Activated T-cell treated with anti-CD3 and anti-CD28 coated beads, Interleukin-2, amount 50 U/mL, for 72 hours (primary cell): Measurements from ENCODE around the gene VEGFA. TPM values are rescaled to one million over a fixed set of nuclear protein-coding genes. Genes with fewer than 3 reads are reported as not detected.

Experiments used
- ATAC-seq, 2 donors: fragments of 150-1000 bp; cut with Tn5 transposase; replicated peaks in 1 of 2; 2 replicates each; pipeline ENCODE4 v1.10.0; 2021; ENCODE audit warnings: moderate library complexity in 2 of 2, mild to moderate bottlenecking in 1 of 2
- DNase-seq, 2 donors: peaks; one replicate each; pipeline ENCODE4 v3.0.0; 2021 to 2022; ENCODE audit warnings: mixed read lengths in 1 of 2
- H3K27ac Mint-ChIP-seq: one replicate; pipeline ENCODE4 v1.8.0; 2022; ENCODE audit warnings: mild to moderate bottlenecking, moderate library complexity, mixed read lengths
- H3K27me3 Mint-ChIP-seq: one replicate; pipeline ENCODE4 v1.8.0; 2022; ENCODE audit warnings: low read depth, mixed read lengths
- H3K36me3 Mint-ChIP-seq, 2 donors: one replicate each; pipeline ENCODE4 v1.8.0; 2022; ENCODE audit warnings: mixed read lengths in 2 of 2, mild to moderate bottlenecking in 1 of 2; ENCODE audit not compliant: insufficient read depth in 2 of 2
- H3K4me1 Mint-ChIP-seq: one replicate; pipeline ENCODE4 v1.8.0; 2022; ENCODE audit warnings: low read depth, mixed read lengths
- H3K4me3 Mint-ChIP-seq, 2 donors: one replicate each; pipeline ENCODE4 v1.8.0; 2022; ENCODE audit warnings: mild to moderate bottlenecking in 2 of 2, mixed read lengths in 2 of 2, moderate library complexity in 2 of 2
- H3K9me3 Mint-ChIP-seq, 2 donors: one replicate each; pipeline ENCODE4 v1.8.0; 2022; ENCODE audit warnings: mixed read lengths in 2 of 2
- total RNA-seq, 2 donors: library from RNA; stranded (reverse); gene quantifications; one replicate each; pipeline ENCODE4 v1.2.3, GENCODE V29; 2022

VEGFA gene
- total RNA-seq, 2 donors from 2014 or later: 65.2 to 67.1 TPM

DNA sequence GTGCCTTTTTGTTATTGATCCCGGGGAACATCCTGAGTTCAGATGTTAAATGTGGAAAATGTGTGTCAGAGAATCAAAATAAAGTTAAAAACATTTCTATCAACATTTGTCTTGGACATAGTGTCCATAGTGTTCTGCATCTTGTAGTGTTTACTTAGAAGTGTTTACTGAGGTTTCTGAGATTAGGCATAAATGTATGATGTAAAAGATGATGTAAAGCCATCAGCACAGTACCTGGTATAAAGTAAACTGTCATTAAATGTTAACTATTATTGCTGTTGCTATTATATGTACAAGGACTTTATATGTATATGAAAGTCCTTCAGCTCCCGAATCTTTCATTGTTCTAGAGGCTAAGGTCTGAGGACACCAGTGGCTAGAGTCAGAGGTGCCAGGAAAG lies 28.2 kb upstream of the VEGFA start:
- Mint-ChIP-seq H3K27ac (no peak overlapping the region), H3K9me3 (no peaks in the 10 kb centered on the region), H3K27me3 (no peaks in the 10 kb centered on the region), H3K4me1 (no peaks in the 10 kb centered on the region), H3K4me3 (no peak overlapping the region), H3K36me3 (no peaks in the 10 kb centered on the region)
- ATAC-seq (no peak), DNase-seq (no peak)

DNA sequence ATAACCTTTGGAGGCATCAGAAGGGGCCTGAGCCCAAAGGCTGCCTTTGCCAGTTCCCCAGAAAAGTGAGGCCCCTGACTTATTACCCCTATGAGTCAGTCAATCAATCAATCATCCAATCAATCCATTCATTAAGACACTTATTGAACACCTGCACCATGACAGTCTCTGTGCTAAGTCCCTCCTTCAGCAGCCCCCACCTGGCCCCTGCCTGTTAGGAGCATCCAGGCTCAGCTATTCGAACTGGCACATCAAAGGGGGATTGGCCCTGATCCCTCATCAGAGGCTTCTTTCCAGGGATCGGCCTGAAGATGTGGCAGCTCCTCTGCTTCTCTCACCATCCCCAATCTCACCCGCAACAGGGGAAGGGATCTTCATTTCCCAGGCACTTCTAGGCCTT lies 27.7 kb upstream of the VEGFA start:
- Mint-ChIP-seq H3K27ac (no peak overlapping the region), H3K36me3 (no peaks in the 10 kb centered on the region), H3K4me3 (no peak overlapping the region), H3K9me3 (no peaks in the 10 kb centered on the region), H3K4me1 (no peaks in the 10 kb centered on the region), H3K27me3 (peaks cover 4% of the 10 kb centered on the region)
- DNase-seq (no peak), ATAC-seq (no peak)

DNA sequence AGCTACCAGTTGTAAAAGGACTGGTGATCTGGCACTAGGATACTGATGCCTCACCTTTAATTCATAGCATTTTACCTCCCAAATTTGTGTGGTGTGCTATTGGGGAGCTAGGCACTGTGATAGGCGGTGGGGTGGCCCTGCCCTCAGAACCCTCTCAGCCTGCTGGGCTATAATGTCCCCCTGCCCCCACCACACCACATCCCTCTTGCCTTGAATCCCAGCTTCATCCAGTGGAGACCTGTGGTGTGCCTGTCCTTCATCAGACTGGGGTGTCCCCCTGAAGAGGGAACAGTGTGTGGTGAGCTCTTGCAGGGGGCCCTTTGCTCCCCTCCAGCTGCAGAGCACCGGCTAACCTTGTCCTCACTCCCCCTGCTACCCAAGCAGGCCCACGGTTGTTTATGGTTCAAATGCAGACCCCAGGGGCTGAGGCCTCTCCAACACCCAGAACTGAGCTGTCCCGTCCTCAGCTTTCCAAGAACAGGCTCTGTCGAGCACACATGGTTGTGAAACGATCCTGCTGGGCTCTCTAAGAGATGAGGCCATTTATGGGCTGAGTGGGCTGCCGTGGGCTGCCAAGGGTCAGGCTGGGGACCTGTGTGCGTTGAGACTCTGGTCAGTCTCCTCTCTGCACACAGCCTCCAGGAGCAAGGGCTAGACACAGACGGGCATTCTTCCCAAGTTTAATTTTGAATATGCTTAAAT lies 26.9 kb upstream of the VEGFA start:
- no peak overlapping the region for H3K4me3 Mint-ChIP-seq
- ATAC-seq (no peak), DNase-seq (no peak)
- H3K4me1 Mint-ChIP-seq: no peaks in the 10 kb centered on the region
- H3K27me3 Mint-ChIP-seq: peaks cover 12% of the 10 kb centered on the region
- no peaks in the 10 kb centered on the region for H3K36me3 Mint-ChIP-seq
- H3K27ac Mint-ChIP-seq: no peak overlapping the region
- no peaks in the 10 kb centered on the region for H3K9me3 Mint-ChIP-seq

DNA sequence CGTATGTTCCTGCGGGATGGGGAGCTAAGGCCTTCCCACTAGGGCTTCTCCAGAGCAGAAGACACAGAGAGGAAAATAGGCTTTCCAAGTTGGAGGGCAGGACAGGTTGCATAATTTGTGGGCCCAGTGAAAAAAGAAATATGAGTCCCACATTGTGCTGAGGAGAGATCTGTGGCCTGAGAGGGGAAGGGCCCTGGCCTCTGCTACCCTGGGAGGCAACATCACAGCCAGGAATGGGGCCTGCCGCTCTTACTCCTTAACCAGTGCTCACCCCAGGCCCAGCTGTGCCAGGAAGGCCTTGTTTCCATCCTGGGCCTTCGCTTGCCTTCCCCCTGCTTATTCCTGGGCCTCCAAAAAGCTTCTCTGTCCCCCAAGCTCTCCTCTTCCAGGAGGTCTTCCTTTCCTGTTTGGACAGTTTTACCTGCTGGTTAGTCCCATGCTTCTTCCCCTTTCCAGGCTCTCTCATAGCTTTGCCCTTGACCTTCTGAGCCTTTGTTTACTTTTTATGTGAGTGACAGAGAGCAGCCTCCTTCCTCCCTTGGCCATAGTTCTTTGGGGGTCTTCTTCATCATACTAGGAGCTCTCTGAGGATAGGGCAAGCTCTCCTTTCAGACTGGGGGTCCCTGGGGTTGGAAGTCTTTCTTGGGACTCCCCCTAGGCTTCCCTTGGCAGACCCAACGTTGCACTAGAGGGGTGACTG lies 26.2 kb upstream of the VEGFA start:
- Mint-ChIP-seq H3K4me3 (no peak overlapping the region), H3K27me3 (peaks cover 16% of the 10 kb centered on the region), H3K9me3 (no peaks in the 10 kb centered on the region), H3K27ac (no peak overlapping the region), H3K4me1 (no peaks in the 10 kb centered on the region), H3K36me3 (no peaks in the 10 kb centered on the region)
- no peak for DNase-seq
- ATAC-seq: no peak

DNA sequence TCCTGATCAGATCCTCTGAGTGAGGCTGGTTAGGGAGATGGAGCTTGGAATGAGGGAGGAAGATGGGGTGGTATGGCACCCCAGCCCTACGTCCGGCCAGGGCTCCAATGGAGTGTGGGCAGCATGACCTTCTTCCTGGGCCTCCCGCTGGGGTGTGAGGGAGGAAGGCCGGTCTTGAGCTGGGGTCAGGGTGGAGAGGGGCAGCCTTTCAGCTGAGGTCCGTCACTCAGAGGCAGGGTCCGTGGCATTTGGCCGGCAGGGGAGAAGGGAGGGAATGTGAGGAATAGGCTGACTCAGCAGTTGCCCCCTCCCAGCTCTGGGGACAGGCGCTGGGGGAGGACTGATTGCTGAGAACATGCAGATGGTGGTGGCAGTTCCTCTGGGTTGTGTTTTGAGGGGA lies 25.5 kb upstream of the VEGFA start:
- ATAC-seq (no peak), DNase-seq (no peak)
- H3K36me3 Mint-ChIP-seq: no peaks in the 10 kb centered on the region
- H3K4me3 Mint-ChIP-seq: no peak overlapping the region
- no peak overlapping the region for H3K27ac Mint-ChIP-seq
- H3K27me3 Mint-ChIP-seq: peaks cover 16% of the 10 kb centered on the region
- no peaks in the 10 kb centered on the region for H3K9me3 Mint-ChIP-seq
- no peaks in the 10 kb centered on the region for H3K4me1 Mint-ChIP-seq

DNA sequence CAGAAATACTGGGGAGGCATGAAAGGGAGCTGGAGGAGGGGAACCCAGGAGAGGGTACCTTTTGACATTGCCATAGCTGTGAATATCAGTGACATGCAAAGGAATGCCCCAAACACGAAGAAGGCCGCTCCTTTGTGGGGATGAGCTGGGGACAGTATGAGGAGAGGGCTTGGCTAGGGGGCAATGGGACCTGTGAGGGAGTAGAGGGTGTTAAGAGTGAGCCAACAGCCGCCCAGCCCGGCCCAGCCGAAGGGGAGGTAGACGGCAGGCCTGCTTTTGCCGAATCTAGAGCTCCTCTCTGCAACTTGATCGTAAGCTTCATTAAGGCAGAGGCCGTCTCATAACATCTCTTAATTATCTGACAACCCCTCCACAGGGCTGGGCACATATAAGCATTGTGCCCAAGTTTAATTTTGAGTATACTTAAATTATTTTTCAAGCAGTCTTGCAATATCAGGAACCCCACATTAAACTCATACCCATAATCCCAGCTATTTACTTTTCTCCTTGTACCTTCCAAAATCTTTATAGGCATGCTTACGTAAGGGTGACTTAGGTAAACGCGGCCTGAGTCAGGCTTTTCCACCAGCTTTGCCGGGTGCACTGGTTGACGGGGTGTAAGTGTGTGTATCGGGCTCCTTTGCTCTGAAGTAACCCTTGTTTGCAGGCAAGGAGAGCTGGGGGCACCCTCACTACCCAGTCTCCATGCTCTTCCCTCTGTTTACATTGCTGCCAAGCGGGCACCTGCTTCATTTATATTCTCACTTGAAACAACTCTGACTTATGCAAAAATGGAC lies 24.9 kb upstream of the VEGFA start:
- Mint-ChIP-seq H3K36me3 (no peaks in the 10 kb centered on the region), H3K4me3 (no peak overlapping the region), H3K27me3 (peaks cover 16% of the 10 kb centered on the region), H3K27ac (no peak overlapping the region), H3K4me1 (no peaks in the 10 kb centered on the region), H3K9me3 (no peaks in the 10 kb centered on the region)
- no peak for ATAC-seq
- DNase-seq: no peak

DNA sequence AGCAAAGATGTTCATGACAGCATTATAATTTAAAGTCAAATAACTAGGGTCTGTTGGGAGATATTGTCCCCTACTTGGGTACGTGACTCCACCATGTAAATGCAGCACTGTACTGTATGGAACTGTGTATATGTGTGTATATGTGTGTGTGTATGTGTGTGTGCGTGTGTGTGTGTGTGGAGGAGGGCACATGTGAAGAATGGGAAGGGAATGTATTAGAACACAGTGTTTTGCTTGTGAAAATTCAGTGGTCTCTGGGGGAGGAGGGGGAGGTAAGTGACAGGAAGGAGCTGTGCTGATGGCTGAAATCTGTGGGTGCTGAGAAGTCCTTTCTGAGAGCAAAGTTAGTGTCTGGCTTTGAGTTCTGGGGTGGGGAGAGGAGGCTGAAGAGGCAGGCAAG lies 23.9 kb upstream of the VEGFA start:
- H3K36me3 Mint-ChIP-seq: no peaks in the 10 kb centered on the region
- H3K9me3 Mint-ChIP-seq: no peaks in the 10 kb centered on the region
- no peak overlapping the region for H3K4me3 Mint-ChIP-seq
- no peak overlapping the region for H3K27ac Mint-ChIP-seq
- DNase-seq (no peak), ATAC-seq (no peak)
- peaks cover 16% of the 10 kb centered on the region for H3K27me3 Mint-ChIP-seq
- H3K4me1 Mint-ChIP-seq: no peaks in the 10 kb centered on the region

DNA sequence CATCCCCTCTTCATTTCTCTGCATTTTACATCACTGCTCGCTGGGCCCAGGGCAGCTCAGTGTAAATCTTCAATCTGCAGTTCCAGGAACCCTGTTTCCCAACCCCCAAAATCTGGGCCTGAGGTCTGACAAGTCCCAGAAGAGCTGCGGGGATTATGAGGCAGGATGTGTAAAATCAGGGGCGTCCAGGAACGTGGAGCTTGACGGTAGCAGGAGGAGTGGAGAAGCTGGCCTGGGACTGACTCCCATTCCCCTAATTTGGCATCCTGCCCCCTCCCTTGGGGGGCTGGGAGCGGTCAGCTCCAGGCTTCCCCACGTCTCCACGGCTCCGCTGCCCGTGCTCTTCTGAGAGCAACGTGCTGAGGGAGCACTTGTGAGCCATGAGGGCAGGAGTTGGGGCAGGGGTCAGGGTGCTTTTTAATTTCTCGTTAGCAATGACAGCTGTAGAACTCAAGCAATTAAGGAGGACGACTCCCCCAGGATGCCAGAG lies 23.4 kb upstream of the VEGFA start:
- no peaks in the 10 kb centered on the region for H3K9me3 Mint-ChIP-seq
- H3K4me1 Mint-ChIP-seq: no peaks in the 10 kb centered on the region
- no peak overlapping the region for H3K4me3 Mint-ChIP-seq
- ATAC-seq (no peak), DNase-seq (no peak)
- no peaks in the 10 kb centered on the region for H3K36me3 Mint-ChIP-seq
- no peak overlapping the region for H3K27ac Mint-ChIP-seq
- H3K27me3 Mint-ChIP-seq: peaks cover 16% of the 10 kb centered on the region

DNA sequence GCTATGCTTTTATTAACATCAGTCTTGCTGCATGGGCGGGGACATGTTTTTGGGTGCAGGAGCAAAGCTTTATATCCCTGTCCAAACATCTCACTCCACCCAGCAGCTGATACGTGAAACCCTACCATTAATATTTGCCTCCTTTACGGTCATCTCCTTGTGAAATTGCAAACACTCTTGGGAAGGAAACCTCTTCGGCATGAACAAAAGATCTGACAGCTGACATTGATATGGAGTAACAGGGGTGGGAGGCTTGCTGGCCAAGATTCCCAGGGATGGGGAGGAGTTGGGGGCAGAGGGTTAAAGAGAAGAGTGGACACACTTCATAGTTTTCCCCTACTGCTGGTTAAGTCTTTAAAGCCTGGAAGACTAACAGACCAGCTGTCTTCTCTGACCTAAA lies 22.2 kb upstream of the VEGFA start:
- DNase-seq (no peak), ATAC-seq (no peak)
- Mint-ChIP-seq H3K36me3 (no peaks in the 10 kb centered on the region), H3K4me1 (no peaks in the 10 kb centered on the region), H3K27me3 (peaks cover 16% of the 10 kb centered on the region), H3K4me3 (no peak overlapping the region), H3K9me3 (no peaks in the 10 kb centered on the region), H3K27ac (no peak overlapping the region)

DNA sequence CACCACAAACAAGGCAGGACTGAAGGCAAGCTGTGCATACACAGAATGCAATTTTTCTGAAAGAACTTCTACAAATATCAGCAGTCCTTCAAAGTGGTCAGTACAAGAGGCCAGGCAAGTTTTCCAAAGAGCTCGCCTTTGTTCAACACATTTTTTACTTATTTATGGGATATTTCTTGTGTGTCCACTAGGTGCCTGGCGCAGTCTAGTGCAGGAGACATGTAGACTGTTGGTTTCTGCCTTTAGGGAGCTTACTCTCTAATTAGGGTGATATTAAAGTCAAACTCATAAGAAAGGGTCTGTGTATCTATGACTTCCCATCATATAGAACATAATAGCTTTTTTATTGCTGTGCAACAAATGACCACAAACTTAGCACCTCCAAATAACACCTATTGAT lies 21.2 kb upstream of the VEGFA start:
- no peak for ATAC-seq

DNA sequence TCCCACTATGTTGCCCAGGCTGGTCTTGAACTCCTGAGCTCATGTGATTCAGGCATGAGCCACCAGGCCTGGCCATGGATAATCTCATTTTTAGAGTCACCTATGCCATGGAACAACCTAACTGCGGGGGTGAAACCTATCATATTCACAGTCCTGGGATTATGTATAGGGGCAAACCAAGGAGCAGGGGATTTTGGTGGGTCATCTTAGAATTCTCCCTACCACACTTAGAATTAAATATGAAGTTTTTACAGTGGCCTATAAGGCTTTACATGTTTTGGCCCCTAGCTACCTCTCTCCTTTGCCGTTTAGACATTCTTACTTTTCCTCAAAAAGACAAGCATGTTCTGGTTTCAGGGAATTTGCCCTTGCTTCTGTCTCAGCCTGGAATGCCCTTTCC lies 20.6 kb upstream of the VEGFA start:
- no peaks in the 10 kb centered on the region for H3K9me3 Mint-ChIP-seq
- ATAC-seq (no peak), DNase-seq (no peak)
- H3K36me3 Mint-ChIP-seq: no peaks in the 10 kb centered on the region
- peaks cover 16% of the 10 kb centered on the region for H3K27me3 Mint-ChIP-seq
- no peaks in the 10 kb centered on the region for H3K4me1 Mint-ChIP-seq
- no peak overlapping the region for H3K4me3 Mint-ChIP-seq
- H3K27ac Mint-ChIP-seq: no peak overlapping the region

More for the DNA sequence above, 21.2 kb upstream of the VEGFA start:
- no peak for DNase-seq
- no peaks in the 10 kb centered on the region for H3K4me1 Mint-ChIP-seq
- H3K27ac Mint-ChIP-seq: no peak overlapping the region
- H3K27me3 Mint-ChIP-seq: peaks cover 16% of the 10 kb centered on the region
- no peaks in the 10 kb centered on the region for H3K36me3 Mint-ChIP-seq
- H3K9me3 Mint-ChIP-seq: no peaks in the 10 kb centered on the region
- H3K4me3 Mint-ChIP-seq: no peak overlapping the region

DNA sequence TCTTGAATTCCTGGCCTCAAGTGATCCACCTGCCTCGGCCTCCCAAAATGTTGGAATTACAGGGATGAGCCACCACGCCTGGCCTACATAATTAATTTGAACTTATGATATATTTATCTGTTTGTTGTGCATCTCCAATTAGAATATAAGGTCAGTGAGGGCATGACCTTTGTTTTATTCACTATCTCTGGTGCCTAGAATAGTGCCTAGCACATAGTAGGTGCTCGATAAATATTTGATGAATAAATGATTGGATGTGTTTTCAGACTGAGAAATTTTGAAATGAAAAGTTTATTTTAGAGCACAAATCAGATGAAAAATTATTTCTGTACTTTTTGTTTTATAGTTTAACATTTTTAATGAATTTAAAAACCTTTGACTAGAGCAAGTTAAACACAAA lies 19.4 kb upstream of the VEGFA start:
- peaks cover 3% of the 10 kb centered on the region for H3K4me1 Mint-ChIP-seq
- H3K36me3 Mint-ChIP-seq: no peaks in the 10 kb centered on the region

DNA sequence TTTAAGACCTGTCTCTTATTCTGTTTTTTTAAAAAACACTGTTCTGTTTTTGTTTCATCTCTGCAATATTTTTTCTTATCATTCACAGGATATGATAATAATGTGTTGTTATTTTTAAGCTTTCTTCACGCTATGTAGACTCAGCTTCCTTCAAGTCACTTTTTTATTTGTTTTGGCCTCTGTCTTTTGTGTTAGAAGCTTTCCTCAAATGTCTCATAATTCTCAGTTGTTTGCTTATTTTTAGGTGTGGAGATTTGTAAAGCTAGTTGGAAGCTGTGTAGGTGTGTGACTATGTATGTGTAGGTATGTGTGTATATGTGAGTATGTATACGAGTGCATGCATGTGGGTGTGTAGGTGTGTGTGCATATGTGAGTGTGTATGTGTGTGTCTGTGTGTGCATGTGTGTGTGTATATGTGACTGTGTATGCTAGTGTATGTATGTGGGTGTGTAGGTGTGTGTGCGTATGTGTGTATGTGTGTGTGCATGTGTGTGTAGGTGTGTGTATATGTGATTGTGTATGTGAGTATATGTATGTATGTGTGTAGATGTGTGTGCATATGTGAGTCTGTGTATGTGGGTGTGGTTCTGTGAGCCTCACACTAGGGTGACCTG lies 16.3 kb upstream of the VEGFA start:
- Mint-ChIP-seq H3K27me3 (no peaks in the 10 kb centered on the region), H3K4me3 (no peak overlapping the region), H3K27ac (no peak overlapping the region), H3K36me3 (no peaks in the 10 kb centered on the region), H3K9me3 (no peaks in the 10 kb centered on the region), H3K4me1 (peaks cover 13% of the 10 kb centered on the region)
- ATAC-seq (no peak), DNase-seq (no peak)

More for the DNA sequence above, 19.4 kb upstream of the VEGFA start:
- ATAC-seq (no peak), DNase-seq (no peak)
- Mint-ChIP-seq H3K27me3 (peaks cover 16% of the 10 kb centered on the region), H3K27ac (no peak overlapping the region), H3K9me3 (no peaks in the 10 kb centered on the region), H3K4me3 (no peak overlapping the region)
